DMS79 (cell line): Measurements from ENCODE around the gene SERINC5.

Experiments
- DNase-seq: peaks from one replicate; lab custom pipeline; 2025; lab: John Stamatoyannopoulos, UW

The SERINC5 gene

GRCh38 chr5:80067531-80068245 is 188.2 kb downstream of the SERINC5 start:
- DNase-seq: no peak

GRCh38 chr5:80067016-80067415 is 188.8 kb downstream of the SERINC5 start:
- no peak for DNase-seq

GRCh38 chr5:80064124-80064523 is 191.7 kb downstream of the SERINC5 start:
- DNase-seq: no peak
